Subcutaneous adipose tissue (tissue), 4 donors: ENCODE data around the gene EEF2. TPM values are rescaled to one million over a fixed set of nuclear protein-coding genes. Genes with fewer than 3 reads are reported as not detected.

Experiments
- total RNA-seq, 4 donors: library from RNA; depleted of rRNA; stranded (reverse); fragments of >200 nt; gene quantifications; one replicate each; pipeline ENCODE4 v1.1.0, GENCODE V29; 2016
- TF ChIP-seq, protein P1 (sequence below): fragments of 450-650 bp; IDR thresholded peaks from one replicate; pipeline ENCODE4 v1.5.1; 2016; ENCODE audit warnings: low read depth, mild to moderate bottlenecking, control low read depth, antibody characterized with exemption, moderate library complexity

EEF2 gene
- total RNA-seq, 4 donors from 2014 or later = 784 to 3,342 (median 1,545) TPM

DNA sequence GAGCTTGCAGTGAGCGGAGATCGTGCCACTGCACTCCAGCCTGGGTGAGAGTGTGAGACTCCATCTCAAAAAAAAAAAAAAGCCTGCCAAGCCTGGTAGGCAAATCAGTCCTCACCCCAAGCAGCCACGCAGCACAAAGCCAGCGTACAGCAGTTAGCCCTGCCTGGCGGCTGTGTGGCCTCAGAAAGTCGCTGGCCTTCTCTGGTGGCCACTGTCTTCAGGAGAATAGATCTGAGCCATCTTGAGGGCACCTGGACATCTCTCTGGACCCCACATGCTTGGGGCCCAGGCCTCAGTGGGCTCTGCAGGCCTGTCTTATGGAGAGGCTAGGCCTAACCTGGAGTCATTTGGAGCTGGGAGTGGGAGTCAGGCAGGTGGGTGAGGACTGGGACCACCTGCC lies 45.3 kb upstream of the EEF2 start:
- TF ChIP-seq, protein P1, sequence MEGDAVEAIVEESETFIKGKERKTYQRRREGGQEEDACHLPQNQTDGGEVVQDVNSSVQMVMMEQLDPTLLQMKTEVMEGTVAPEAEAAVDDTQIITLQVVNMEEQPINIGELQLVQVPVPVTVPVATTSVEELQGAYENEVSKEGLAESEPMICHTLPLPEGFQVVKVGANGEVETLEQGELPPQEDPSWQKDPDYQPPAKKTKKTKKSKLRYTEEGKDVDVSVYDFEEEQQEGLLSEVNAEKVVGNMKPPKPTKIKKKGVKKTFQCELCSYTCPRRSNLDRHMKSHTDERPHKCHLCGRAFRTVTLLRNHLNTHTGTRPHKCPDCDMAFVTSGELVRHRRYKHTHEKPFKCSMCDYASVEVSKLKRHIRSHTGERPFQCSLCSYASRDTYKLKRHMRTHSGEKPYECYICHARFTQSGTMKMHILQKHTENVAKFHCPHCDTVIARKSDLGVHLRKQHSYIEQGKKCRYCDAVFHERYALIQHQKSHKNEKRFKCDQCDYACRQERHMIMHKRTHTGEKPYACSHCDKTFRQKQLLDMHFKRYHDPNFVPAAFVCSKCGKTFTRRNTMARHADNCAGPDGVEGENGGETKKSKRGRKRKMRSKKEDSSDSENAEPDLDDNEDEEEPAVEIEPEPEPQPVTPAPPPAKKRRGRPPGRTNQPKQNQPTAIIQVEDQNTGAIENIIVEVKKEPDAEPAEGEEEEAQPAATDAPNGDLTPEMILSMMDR = no peak

GRCh38 chr19:4029247-4029614 lies 44.0 kb upstream of the EEF2 start:
- TF ChIP-seq, protein P1 = no peak

GRCh38 chr19:4028334-4029246 lies 43.3 kb upstream of the EEF2 start:
- TF ChIP-seq, protein P1 = no peak

- TF ChIP-seq, protein P1 = no peak
These were observed 41.9 kb upstream of the EEF2 start for GRCh38 chr19:4027146-4027545.

DNA sequence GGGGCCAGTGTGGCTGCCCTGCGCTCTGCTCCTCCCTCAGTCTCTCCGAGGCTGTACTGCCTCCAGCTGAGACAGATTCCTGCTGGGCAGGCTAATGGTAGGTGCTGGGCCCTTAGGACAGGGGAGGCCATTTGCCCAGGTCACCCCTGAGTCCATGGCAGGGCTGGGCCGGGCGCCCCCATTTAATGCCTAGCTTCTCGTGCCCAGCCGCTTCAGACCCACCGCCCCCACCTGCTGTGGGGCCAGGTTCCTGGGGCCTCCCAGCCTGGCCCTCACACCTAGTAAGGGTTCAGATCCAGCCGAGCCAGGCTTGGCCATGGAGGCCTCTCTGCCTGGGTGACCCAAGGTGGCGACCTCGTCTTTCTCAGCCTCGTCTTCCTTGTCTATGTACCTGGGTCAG lies 40.1 kb upstream of the EEF2 start:
- TF ChIP-seq, protein P1 = no peak

DNA sequence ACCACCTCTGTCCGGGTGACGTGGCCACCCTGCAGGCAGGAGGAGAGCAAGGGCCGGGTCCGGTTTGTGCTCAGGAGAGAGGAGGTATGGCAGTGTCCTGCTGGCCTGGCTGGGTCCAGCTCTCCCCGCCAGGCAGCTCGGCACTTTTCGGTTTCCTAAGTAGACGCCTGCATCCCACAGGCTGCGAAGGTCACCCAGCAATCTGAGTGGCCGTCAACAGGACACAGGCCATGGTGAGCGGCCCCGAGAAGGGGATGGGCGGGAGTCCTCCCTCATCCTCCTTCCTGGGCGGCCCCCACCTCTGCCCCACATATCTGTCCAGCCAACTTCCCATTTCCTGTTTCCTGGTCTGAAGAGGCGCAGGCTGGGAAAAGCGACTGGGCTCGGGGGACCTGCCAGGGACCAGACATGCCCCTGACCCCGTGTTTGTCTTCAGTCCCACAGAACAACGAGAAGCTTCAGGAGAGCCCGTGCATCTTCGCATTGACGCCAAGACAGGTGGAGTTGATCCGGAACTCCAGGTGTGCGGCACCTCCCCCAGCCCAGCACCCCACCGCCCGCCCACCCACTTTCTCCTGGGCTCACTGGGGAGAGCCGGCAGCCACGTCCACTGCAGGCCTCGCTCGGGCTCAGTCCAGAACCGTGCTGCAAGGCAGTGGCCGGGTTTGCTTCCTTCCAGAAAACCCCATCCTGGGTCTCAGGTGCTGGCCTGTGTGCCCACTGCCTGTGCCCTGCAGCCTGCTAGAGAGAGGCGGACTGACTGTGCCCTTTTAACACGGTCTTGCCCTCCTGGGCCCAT lies 38.5 kb upstream of the EEF2 start:
- TF ChIP-seq, protein P1 = no peak

GRCh38 chr19:4019578-4019977 lies 34.3 kb upstream of the EEF2 start:
- TF ChIP-seq, protein P1 = no peak
